Myocyte (in vitro differentiated cells): ENCODE results near the gene PRMT1. TPM values are rescaled to one million over a fixed set of nuclear protein-coding genes. Genes with fewer than 3 reads are reported as not detected.
"Not testable (repeated sequence)": the region's sequence is repeated elsewhere in the genome, so short reads cannot be mapped to it uniquely, and the experiment has no call there.

Experiments
- DNase-seq: peaks from one replicate; pipeline ENCODE4 v3.0.0-alpha.2; 2012; ENCODE audit warnings: low read depth
- microRNA-seq: library from miRNA; unstranded; fragments of <30 nt; microRNA quantifications from one replicate; pipeline ENCODE4, GENCODE V29; 2016
- total RNA-seq: library from RNA; depleted of rRNA; stranded (reverse); fragments of >200 nt; gene quantifications from 2 replicates; pipeline ENCODE4 v1.2.3, GENCODE V29; 2014

Gene PRMT1
- total RNA-seq, 1 donor from 2014 or later = 584 TPM

DNA sequence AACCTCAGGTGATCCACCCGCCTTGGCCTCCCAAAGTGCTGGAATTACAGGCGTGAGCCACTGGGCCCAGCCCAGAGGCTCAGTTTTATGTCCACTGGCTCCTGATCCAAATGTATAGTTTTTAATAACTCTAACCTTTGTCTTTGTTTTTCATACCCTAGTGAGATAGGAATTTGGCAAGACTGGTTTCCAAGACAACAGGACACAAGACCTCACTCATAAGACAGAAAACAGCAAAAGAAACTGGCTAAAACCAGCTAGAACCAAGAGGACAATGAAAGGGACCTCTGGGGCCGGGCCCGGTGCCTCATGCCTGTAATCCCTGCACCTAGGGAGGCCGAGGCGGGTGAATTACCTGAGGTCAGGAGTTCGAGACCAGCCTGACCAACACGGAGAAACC, 41.4 kb downstream of the PRMT1 start:
- DNase-seq = no peak

DNA sequence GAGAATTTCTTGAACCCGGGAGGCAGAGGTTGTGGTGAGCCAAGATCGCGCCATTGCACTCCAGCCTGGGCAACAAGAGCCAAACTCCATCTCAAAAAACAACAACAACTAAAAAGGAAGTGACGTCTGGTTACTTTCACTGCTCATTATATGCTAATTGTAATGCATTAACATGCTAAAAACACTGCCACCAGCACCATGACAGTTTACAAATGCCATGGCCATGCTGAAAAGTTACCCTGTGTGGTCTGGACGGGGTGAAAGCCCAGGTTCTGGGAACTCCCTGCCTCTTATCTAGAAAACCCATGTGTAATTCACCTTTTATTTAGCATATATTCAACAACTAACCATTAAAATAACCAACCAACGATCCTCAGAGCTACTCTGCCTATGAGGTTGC, 41.9 kb downstream of the PRMT1 start:
- DNase-seq = no peak

DNA sequence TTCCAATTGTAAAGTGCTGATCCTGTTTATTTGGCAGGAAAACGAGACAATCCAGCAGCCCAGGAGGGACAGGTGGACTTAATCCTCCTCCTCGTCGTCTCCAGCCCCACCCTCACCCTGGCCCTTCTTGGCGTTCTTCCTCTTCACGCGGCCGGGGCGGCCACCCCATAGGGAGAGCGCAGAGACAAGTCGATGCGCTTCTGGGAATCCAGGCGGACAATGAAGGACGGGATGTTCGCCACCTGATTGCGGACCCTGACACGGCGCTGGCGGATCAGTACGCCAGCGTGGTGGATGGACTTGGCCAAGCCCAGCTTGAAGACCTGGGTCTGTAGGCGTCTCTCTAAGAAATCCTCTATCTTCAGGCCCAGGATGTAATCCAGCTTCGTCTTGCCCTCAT, 42.3 kb downstream of the PRMT1 start:
- DNase-seq = not testable (repeated sequence)

DNA sequence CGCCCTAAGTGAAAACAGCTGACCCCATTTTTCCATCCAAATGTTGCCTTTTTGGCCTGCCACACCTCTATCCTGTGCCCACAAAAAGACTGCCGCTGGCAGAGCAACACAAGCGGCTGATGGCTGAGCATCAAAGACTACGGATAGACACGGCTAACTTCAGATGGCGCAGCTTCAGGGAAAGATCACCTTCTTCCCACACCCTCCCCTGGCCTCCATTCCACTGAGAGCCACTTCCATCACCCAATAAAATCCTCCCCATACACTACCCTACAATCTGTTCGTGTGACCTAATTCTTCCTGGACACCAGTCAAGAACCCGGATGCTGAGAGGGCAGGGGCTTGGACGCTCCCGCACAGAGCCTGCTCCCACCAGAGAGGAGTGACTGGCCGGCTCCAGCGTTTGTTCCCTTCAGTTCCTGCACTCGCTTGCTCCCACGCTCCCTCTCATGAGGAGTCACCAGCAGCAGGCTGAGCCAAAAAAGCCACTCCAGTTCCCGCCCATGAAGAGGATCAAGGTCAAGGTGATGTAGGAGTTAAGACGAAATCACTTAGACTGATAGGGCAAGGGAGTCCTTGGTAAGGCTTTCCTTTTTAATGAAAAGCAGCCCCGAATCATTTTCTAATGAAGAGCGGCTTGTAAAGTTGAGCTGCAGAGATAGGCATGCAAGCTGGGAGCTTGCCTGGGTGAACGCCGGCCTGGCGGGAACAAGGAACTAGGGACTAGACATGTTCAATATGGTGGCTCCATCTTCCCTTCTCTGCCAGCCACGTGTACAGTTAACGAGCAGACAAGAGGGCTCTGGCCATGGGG, 50.4 kb downstream of the PRMT1 start:
- no peak for DNase-seq

DNA sequence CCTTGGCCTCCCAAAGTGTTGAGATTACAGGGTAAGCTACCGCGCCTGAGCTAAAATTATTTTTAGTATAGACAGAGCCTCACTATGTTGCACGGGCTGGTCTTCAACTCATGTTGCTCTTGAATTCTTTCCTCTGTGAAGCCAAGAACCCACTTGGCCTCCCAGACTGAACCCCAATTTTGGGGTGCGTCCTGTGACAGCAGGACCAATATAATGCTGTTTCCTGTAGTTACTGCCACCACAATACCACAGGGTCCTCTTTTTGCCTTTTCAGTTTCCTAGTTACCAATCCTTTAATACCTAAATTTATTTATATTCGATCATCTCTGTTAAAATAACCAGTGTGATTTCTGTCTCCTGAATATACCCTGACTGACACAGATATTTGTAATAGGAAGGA, 53.1 kb downstream of the PRMT1 start:
- no peak for DNase-seq

Small RNA genes lying within 50 kb of the gene (microRNA-seq; reads per million reads assigned to microRNA genes)
- not detected for gene MIR5088

Other genes starting within 250 kb of the PRMT1 start
- 0.05 and 0.31 TPM in 2 replicates for gene SLC17A7, start 235.7 kb upstream of the PRMT1 start, total RNA-seq
- gene PIH1D1, start 225.5 kb upstream of the PRMT1 start, total RNA-seq = 53.7 and 59.3 TPM in 2 replicates
- 14.4 and 17.3 TPM in 2 replicates for gene ALDH16A1, start 224.0 kb upstream of the PRMT1 start, total RNA-seq
- 2.6 and 3.4 TPM in 2 replicates for gene FLT3LG, start 203.1 kb upstream of the PRMT1 start, total RNA-seq
- 1,470 and 1,688 TPM in 2 replicates for gene RPL13A, start 189.7 kb upstream of the PRMT1 start, total RNA-seq
- 1,718 and 2,274 TPM in 2 replicates for gene RPS11, start 180.8 kb upstream of the PRMT1 start, total RNA-seq
- 111 and 122 TPM in 2 replicates for gene FCGRT, start 164.6 kb upstream of the PRMT1 start, total RNA-seq
- 102 and 136 TPM in 2 replicates for gene RCN3, start 149.3 kb upstream of the PRMT1 start, total RNA-seq
- gene NOSIP, start 96.7 kb upstream of the PRMT1 start, total RNA-seq = 51.3 and 68.7 TPM in 2 replicates
- 0.16 TPM in 1 of 2 replicates, not detected in the other for gene PRRG2, start 96.0 kb upstream of the PRMT1 start, total RNA-seq
- 3.2 and 4.4 TPM in 2 replicates for gene PRR12, start 86.1 kb upstream of the PRMT1 start, total RNA-seq
- 29.8 and 42.1 TPM in 2 replicates for gene RRAS, start 37.1 kb upstream of the PRMT1 start, total RNA-seq
- gene SCAF1, start 35.1 kb upstream of the PRMT1 start, total RNA-seq = 26.9 and 33.8 TPM in 2 replicates
- 34.7 and 35.8 TPM in 2 replicates for gene IRF3, start 11.4 kb upstream of the PRMT1 start, total RNA-seq
- gene BCL2L12, start 11.3 kb upstream of the PRMT1 start, total RNA-seq = 11.4 and 11.8 TPM in 2 replicates
- gene ADM5, start 12.3 kb downstream of the PRMT1 start, total RNA-seq = 0.99 and 1.3 TPM in 2 replicates
- gene CPT1C, start 13.8 kb downstream of the PRMT1 start, total RNA-seq = 1.4 and 1.7 TPM in 2 replicates
- not detected in 2 replicates for gene TSKS, start 86.0 kb downstream of the PRMT1 start, total RNA-seq
- 83.2 and 102 TPM in 2 replicates for gene AP2A1, start 89.7 kb downstream of the PRMT1 start, total RNA-seq
- gene FUZ, start 136.0 kb downstream of the PRMT1 start, total RNA-seq = 22.6 and 26.7 TPM in 2 replicates
- gene MED25, start 141.0 kb downstream of the PRMT1 start, total RNA-seq = 22.7 and 40.1 TPM in 2 replicates
- gene PTOV1, start 173.9 kb downstream of the PRMT1 start, total RNA-seq = 161 and 176 TPM in 2 replicates
- gene PNKP, start 190.3 kb downstream of the PRMT1 start, total RNA-seq = 31.1 and 38.2 TPM in 2 replicates
- gene AKT1S1, start 200.1 kb downstream of the PRMT1 start, total RNA-seq = 25.0 and 25.5 TPM in 2 replicates
- gene TBC1D17, start 200.4 kb downstream of the PRMT1 start, total RNA-seq = 17.7 and 19.9 TPM in 2 replicates
- gene IL4I1, start 219.6 kb downstream of the PRMT1 start, total RNA-seq = 0.35 and 0.83 TPM in 2 replicates